Stimulated activated CD4-positive, alpha-beta T cell treated with anti-CD3 and anti-CD28 coated beads, Interleukin-2, amount 100 ng/mL, for 4 hours (primary cell): Measurements from ENCODE around the gene TPM2.

Experiments
- DNase-seq: peaks from one replicate; pipeline ENCODE4 v3.0.0-alpha.2; 2020; ENCODE audit warnings: low read depth

TPM2 gene

DNA sequence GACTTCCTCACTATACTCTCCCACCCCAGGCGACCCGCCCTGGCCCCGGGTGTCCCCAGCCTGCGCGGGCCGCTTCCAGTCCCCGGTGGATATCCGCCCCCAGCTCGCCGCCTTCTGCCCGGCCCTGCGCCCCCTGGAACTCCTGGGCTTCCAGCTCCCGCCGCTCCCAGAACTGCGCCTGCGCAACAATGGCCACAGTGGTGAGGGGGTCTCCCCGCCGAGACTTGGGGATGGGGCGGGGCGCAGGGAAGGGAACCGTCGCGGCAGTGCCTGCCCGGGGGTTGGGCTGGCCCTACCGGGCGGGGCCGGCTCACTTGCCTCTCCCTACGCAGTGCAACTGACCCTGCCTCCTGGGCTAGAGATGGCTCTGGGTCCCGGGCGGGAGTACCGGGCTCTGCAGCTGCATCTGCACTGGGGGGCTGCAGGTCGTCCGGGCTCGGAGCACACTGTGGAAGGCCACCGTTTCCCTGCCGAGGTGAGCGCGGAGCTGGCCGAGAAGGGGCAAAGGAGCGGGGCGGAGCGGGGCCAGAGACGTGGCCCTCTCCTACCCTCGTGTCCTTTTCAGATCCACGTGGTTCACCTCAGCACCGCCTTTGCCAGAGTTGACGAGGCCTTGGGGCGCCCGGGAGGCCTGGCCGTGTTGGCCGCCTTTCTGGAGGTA, 13.9 kb downstream of the TPM2 start:
- DNase-seq, result no peak

DNA sequence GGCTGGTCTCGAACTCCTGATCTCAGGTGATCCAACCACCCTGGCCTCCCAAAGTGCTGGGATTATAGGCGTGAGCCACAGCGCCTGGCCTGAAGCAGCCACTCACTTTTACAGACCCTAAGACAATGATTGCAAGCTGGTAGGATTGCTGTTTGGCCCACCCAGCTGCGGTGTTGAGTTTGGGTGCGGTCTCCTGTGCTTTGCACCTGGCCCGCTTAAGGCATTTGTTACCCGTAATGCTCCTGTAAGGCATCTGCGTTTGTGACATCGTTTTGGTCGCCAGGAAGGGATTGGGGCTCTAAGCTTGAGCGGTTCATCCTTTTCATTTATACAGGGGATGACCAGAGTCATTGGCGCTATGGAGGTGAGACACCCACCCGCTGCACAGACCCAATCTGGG, 14.5 kb downstream of the TPM2 start:
- no peak for DNase-seq

DNA sequence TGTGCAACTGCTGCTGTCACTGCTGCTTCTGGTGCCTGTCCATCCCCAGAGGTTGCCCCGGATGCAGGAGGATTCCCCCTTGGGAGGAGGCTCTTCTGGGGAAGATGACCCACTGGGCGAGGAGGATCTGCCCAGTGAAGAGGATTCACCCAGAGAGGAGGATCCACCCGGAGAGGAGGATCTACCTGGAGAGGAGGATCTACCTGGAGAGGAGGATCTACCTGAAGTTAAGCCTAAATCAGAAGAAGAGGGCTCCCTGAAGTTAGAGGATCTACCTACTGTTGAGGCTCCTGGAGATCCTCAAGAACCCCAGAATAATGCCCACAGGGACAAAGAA, 15.7 kb downstream of the TPM2 start:
- DNase-seq, result no peak

DNA sequence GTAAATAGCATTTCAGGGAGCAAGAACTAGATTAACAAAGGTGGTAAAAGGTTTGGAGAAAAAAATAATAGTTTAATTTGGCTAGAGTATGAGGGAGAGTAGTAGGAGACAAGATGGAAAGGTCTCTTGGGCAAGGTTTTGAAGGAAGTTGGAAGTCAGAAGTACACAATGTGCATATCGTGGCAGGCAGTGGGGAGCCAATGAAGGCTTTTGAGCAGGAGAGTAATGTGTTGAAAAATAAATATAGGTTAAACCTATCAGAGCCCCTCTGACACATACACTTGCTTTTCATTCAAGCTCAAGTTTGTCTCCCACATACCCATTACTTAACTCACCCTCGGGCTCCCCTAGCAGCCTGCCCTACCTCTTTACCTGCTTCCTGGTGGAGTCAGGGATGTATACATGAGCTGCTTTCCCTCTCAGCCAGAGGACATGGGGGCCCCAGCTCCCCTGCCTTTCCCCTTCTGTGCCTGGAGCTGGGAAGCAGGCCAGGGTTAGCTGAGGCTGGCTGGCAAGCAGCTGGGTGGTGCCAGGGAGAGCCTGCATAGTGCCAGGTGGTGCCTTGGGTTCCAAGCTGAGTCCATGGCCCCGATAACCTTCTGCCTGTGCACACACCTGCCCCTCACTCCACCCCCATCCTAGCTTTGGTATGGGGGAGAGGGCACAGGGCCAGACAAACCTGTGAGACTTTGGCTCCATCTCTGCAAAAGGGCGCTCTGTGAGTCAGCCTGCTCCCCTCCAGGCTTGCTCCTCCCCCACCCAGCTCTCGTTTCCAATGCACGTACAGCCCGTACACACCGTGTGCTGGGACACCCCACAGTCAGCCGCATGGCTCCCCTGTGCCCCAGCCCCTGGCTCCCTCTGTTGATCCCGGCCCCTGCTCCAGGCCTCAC, 16.3 kb downstream of the TPM2 start, which contains the start of gene CA9:
Gene CA9 (plus strand): TSS at position 797 of the 893 bp plus-strand sequence. CDS start 32 bp downstream, at position 829.
- no peak for DNase-seq

DNA sequence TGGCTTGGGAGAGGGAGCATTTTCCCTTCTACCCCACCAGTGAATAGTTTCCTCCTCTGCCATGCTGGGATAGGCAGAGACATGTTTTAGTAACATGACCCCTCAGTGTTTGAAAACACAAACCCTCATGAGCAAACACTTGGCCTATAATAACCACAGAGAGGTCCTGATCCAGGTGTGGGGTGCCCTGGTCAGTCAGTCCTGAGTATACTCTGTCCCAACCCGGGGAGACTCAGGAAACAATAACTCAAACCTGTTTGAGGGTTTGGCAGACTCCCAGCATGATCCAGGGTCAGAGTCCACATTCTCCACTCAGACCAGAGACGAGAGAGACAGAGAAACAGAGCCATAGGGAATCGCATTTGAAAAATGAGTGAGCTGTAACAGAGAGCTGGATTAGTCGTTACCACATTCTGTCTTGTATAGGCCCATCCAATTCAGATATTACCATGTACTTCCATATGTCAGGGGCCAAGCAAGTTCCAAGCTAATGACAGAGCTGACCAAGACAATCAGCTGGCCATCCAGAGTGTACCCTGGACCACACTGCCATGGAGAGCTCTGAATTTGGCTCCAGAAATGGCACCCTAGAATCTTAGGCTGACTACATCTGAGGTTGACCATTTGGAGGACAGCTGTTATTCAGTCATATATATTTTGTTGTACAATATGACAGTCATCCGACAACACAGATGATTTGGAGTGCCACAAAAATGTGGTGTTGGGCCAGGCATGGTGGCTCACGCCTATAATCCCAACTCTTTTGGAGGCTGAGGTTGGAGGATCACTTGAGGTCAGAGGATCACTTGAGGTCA, 20.2 kb downstream of the TPM2 start:
- DNase-seq, result no peak

DNA sequence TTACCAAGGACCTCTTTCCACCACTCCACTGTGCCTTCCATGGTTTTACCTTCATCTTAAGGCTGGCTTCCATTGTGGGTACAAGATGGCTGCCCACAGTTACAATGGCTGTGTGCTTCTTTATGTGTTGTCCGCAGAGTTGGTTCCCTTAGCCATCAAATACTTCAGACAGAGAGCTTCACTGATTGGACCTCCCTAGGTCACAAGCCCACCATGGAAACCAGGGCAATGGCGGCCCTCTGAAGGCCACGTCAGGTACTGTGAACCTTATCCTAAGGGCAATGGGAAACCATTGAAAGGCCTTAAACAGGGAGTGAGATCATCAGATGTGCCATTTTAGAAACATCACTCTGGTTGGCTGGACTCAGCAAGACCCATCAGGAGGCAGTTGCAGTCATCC, 21.8 kb downstream of the TPM2 start:
- no peak for DNase-seq

DNA sequence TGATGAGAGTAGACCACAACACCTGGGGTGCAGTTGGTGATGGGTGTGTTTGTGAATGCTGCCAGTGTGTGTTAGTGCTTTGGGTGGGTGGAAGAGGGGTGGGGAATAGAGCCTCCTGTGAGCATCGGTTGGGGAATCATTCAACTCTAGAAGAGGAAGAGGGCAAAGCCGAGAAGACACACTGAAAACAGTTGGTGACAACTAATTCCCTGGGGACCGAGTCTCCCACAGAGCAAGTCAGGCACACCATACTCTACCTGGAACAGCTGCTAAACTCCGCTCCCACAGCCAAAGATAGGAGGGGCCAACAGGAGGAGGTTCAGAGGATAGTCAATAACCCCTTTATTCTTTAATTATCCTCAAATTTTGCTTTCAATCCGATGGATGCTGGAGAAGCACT, 23.2 kb downstream of the TPM2 start:
- no peak for DNase-seq

DNA sequence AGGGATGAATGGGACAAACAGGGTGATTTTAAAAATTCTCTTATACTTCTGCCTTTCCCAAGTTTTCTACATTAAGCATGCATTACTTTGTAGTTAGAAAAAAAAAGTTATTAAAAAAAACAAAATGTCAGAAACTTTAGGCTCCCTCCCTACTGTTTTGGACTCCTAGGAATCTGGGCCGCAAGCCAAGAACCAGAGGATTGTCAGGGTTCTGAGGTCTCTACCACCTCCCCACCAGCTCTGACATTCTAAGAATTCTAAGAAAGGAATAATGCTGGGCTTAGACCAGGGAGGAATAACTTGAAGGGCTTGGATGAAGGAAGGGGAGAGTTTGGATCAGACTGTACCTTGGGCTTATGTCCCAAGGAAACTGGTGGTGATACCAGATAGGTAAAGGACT, 23.7 kb downstream of the TPM2 start:
- no peak for DNase-seq

DNA sequence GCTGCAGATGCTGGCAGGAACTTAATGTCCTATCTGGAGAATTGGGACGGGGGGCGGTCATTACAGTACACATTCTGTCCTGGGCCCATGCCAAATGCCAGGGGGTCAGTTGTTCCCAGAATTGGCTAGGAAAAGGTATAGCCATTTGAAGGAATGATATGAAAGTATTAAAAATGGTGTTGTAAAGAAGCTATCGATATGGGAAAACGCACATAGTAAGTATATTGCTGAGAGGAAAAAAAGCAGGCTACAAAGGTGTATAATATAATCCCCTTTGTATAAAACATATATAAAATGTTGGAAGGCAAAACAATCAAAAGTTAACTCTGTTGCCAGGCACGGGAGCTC, 24.3 kb downstream of the TPM2 start:
- DNase-seq, result no peak

DNA sequence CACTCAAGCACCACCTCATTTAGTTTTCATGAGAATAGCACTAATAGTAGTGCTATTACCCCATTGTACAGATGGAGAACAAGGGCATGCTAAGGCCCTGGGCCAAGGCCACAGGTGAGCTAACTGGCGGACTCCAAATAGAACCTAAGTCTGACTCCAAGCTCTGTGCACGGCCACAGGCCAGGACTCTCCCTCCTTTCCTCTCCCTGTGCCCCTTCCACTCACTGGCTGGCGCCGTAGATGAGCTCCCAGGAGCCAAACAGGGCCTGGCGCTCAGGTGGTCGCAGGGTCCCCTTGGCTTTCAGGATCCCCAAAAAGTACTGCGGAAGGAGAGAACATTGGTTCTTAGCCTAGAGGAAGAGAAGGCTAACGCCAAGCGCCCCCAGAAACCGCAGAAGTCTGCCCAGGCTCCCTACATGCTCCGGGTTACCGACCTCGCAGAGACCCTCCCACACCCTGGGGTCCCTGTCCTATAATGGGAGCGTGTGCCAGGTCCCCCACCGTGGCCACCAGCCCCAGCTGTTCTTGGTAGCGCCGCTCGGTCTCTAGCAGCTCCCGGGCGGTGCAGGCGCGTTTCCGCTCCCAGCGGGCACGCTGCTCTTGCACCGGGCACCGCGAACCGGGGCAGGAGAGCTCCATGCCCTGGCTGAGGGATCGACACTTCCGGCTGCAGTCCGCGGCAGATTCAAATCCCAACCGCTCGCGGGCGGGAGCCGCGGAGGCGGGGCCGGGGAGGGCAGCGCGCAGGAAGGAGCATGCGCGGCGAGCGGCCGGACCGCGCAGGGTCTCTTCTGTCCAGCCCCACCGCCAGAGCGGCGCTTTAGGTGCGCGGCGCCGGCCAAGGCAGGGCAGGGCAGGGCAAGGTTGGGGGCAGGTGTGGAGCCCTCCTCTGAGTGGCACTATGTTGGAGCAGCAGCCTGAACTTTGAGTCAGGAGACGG, 24.9 kb downstream of the TPM2 start, which contains the start of gene ARHGEF39:
Gene ARHGEF39 (minus strand): TSS at position 665 of the 940 bp plus-strand sequence. CDS start 26 bp downstream, at position 639.
- DNase-seq, result peak; percentile 31

DNA sequence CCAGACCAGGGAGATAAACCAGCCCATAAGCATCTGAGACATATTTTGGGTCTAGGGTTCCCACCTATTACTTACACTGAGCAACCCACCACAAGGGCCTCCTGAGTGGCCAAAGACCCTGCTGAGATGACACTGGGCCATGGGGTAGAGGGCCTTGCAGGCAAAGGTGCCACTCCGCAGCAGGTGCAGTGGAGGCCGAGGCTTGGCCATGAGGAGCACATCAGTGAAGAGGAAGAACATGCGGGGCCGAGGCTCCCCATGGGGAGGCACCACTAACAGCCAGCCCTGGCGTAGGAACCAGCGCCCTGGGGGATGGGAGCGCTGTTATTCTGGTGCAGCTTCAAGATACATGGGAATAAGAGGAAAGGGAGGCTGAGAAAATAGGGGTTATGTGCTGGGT, 27.3 kb downstream of the TPM2 start:
- no peak for DNase-seq

DNA sequence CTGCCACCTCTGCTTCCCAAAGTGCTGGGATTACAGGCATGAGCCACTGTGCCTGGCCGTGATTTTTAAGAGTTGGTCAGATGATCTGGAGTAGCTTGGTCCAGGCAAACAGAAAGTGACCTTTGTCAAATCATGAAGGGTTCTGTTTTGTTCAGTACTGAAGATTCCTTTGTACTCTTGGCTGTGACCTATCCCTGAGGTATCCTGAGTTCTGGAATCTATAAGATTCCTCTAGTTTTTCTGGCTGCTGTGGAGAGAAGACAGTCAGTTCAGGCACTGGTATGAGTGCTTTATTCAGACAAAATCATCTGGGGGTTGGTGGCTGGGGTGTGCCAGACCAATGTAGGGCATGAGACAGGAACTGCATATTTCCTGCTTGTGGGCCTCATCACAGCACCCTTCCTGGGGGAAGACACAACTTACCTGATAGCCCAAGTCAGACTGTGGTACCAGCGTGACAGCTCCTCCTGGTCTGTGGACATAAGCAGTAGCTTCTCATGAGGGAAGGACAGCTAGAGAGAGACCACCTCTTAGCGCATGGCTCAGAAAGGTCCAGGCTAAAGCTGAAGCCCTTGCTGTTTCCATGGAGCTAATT, 27.9 kb downstream of the TPM2 start:
- no peak for DNase-seq

DNA sequence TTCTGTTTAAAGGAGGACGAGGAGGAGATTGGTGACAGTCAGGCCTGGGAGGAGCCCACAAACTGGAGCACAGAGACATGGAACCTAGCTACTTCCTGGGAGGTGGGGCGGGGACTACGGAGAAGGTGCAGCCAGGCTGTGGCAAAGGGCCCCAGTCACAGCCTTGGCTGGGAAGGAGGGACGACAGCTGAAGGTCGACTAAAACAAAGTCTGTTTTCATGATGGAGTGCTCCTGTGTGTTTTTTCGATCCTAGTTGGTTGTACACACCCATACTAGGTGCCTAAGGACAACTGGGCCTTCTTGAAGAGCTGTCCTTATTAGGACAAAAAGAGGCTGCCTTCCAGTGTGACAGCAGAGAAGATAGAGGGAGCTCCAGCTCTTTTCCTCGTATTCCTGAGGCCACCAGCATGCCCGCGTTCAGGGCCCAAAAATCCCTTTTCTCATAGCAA, 28.7 kb downstream of the TPM2 start:
- no peak for DNase-seq

DNA sequence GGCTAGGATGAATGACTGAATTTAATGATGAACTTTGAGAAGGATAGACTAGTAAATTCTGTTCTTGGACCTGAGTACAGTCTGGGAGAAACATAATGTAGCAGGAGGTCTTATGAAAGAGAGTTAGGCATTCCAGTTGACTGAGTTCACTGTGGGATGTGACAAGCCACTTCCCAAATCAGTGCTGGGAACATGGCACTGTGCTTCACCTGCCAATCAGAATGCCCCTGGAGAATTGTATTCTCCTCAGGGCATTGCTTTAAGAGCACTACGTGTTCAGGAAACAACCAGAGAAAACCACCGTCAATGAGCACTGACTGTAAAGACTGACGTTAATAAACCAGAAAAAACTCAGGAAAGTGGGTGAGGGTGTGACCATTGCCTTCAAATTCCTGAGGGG, 30.4 kb downstream of the TPM2 start:
- DNase-seq, result no peak

DNA sequence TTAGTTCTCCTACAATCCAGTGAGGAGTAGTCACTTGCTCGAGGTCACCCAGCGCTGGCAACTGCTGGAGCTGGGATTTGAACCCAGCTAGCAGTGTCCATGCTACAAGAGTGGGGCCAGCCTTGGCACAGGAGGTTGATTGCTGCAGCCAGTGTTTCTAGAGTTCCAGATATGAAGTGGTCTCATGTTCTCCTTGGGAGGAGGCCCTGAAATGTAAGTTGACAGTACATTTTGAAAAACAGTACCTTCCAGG, 30.8 kb downstream of the TPM2 start:
- no peak for DNase-seq

DNA sequence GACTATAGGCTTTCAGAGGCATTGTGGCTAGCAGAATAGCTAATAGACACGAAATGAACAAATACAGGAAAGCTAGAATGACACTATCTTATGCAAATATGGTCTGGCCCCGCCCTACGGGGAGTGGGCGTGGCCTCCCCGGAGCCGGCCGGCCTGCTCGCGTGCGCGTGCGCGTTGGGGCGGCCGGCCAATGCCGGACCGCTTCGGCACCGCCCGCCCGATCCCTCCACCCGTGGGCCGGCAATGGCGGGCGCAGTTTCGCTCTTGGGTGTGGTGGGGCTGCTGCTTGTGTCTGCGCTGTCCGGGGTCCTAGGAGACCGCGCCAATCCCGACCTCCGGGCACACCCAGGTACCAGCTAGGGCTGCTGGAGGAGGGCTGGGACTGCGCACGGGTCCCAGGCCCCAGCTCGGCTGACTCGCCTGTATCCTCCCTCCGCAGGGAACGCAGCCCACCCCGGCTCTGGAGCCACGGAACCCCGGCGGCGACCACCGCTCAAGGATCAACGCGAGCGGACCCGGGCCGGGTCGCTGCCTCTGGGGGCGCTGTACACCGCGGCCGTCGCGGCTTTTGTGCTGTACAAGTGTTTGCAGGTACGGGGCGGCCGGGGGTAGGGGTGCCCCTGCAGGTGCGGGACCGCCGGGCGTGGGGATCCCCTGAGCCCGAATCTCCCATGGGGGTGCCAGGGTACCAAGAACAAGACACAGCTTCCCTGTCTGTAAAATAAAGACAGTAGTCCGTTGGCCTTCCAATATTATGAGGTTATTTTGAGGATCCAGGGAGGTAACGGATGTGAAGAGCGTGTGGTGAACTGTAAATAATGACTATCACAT, 31.4 kb downstream of the TPM2 start, which contains the start of gene CCDC107:
Gene CCDC107 (plus strand): TSS at position 156 of the 831 bp plus-strand sequence. CDS start 88 bp downstream, at position 244.
- peak; percentile 70 for DNase-seq

DNA sequence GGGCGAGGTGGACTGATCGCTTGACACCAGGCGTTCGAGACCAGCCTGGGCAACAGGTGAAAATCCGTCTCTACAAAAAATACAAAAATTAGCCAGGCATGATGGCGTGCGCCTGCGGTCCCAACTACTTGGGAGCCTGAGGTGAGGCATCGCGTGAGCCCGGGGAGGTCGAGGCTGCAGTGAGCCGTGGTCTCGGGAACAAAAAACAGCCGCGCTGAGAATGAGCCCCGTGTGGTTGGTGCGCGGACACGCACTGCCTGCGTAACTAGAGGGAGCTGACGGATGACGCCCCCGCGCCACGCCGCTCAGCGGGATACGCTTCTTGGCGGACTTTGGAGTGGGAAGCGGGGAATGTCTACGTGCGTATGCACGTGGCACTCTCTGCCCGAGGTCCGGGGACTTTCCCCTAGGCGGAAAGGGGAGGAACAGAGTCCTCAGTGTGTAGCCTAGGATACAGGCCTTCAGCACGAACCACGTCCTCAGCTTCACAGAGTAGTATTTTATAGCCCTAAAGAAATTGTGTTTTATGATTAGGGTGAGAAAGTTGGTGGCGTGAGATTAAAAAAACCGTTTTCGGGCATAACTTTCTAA, 32.1 kb downstream of the TPM2 start, which contains the start of gene RMRP:
Gene RMRP (minus strand): TSS at position 474 of the 591 bp plus-strand sequence.
- DNase-seq, result peak; percentile 95

DNA sequence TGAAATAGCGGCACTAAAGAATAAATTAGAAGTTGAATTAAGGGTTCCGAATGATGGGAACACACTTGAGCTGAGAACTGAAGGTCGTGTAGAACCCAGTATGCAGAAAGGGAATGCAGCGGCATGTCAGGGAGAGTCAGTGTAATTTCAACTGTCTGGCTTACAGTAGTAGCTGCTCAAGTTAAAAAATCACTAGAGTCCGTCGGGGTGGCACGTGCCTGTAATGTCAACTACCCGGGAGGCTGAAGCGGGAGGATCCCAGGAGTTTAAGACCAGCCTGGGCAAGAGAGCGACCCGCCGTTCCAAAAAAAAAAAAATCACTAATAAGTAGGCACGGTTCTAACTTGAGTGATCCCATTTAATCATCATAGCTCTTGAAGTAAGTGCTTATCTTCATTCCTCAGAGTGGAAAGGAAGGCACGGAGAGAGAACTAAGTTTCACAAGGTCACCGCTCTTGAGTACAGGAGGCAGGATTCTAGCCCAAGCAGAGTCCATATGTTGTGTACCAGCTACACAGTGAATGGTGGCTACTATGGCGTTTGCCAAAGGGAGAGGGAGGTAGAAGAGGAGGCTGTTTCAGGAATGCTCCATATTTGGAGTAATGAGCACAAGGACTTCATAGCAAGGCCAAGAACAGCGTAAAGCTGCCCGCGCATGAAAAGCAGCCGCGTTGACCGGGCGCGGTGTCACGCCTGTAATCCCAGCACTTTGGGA, 32.7 kb downstream of the TPM2 start:
- no peak for DNase-seq

DNA sequence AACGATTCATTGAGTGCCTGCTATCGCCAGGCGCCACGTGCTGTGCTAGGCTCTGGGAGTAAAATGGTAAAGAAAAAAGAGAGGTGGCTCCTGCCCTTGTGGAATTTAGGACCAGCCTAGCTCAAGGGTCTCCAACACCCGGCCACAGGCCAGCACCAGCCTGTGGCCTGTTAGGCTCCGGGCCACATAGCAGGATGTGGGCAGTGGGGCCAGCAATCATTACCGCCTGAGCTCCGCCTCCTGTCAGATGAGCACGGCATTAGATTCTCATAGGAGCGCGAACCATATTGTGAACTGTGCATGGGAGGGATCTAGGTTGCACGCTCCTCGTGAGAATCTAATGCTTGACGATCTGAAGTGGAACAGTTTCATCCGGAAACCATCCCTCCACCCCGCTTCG, 33.4 kb downstream of the TPM2 start:
- DNase-seq, result no peak
